Measurements from ENCODE around the gene PLXNA3.

The PLXNA3 gene

DNA sequence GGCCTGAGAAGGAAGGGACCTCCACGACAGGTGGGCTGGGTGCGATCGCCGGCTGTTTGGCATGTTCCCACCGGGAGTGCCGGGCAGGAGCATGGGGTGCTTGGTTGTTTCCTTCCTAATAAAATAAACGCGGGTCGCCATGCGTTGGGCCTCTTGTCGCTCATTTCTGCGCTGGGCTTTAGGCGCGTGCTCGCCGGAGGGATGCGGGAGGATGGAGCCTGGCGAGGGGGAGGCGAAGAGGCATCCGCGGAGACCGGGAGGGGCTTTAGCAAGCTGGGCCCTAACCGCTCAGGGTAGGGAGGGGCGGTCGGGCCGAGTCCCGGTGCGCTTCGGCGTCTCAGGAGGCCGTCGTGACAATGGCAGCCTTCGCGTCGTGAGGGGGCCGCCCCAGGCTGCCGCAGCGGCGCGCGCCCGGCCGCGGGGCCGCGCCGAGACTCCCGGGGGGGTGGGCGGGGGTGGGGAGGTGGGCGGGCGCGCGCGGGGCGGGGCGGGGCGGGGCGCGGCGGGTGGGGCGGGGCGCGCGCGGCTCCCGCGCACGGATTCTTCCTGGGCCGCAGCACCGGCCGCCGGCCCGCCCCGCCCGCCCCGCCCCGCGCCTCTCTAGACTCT, 21.6 kb upstream of the PLXNA3 start:
- no peak for DNase-seq

DNA sequence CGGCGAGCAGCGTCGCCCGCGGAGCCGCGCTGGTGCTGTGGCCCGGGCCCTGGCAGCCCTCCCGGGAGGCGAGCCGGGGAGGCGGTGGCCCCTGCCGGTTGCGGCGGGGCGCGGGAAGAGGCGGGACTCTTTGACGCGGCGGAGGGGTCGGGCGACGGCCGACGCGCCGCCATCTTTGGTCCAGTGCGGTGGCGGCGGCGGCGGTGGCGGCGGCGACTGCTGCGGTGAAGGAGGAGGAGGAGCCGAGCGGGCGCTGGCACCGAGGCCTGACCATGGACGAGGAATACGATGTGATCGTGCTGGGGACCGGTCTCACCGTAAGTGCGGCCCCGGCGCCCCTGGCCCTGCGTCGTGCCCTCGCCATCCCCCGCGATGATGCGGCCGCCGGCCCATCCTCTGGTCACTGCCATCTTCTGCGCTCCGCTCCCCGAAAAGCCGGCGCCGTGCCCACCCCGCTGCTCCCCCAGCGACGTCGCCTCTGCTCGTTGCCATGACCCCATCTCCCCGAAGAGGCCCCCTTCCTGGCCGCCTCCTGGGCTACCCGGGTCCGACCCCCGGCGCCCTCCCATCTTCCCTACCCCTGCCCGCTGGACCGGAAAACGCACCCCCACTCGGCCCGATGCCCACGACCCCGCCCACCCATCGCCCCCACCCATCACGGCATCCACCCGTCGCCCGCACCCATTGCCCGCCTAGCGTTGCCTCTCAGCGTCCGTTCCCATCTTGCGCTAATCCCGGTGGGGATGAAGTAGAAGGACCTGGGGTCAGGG, 20.9 kb upstream of the PLXNA3 start, which contains the start of gene GDI1:
Gene GDI1 (plus strand): TSS at position 172 of the 770 bp plus-strand sequence. CDS start 101 bp downstream, at position 273.
- DNase-seq: peak; percentile 51

DNA sequence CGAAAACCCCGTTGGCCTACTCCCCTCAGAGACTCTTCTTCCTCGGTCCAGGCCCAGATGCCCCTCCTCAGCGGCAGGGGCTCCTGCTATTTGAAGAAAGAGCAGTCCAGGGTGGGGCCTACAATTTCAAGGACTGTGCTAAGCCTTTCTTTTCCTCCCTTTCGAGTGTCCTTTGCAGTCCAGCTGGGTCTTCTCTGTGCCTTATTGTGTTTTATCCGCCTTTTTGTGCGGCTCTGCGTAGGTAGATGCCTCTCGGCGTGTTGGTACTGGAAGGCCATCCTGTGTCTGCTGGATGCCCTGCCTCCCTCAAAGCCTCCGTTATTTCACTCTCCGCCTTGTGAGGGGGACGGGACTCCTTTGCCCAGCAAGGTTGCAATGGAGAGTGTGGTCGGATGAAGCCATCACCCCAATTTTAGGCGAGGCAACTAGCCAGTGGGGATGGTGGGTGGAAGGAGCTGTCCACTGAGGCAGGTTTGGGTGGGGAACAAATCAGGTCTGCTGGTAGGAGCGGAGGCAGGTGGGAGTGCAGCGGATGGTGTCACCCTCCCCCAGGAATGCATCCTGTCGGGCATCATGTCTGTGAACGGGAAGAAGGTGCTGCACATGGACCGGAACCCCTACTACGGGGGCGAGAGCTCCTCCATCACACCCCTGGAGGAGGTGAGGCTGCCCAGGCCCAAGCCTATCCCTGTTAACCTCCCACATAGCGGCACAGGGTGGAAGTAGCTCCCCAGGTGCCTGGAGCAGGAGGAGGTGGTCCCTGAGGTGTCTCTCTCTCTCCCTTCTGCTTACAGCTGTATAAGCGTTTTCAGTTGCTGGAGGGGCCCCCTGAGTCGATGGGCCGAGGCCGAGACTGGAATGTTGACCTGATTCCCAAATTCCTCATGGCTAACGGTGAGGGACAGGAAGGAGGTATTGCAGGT, 19.8 kb upstream of the PLXNA3 start:
- no peak for DNase-seq

DNA sequence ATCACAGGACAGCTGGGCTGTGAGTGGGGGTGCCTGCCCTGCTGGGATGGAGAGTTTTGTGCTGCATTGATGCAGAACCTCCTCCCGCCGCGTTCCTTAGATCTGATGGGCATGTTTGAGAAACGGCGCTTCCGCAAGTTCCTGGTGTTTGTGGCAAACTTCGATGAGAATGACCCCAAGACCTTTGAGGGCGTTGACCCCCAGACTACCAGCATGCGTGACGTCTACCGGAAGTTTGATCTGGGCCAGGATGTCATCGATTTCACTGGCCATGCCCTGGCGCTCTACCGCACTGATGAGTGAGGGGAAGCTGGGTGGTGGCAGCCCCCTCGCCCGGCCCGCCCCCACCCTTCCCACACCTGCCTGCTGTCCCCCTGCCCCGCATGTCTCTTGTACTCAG, 18.2 kb upstream of the PLXNA3 start:
- no peak for DNase-seq

DNA sequence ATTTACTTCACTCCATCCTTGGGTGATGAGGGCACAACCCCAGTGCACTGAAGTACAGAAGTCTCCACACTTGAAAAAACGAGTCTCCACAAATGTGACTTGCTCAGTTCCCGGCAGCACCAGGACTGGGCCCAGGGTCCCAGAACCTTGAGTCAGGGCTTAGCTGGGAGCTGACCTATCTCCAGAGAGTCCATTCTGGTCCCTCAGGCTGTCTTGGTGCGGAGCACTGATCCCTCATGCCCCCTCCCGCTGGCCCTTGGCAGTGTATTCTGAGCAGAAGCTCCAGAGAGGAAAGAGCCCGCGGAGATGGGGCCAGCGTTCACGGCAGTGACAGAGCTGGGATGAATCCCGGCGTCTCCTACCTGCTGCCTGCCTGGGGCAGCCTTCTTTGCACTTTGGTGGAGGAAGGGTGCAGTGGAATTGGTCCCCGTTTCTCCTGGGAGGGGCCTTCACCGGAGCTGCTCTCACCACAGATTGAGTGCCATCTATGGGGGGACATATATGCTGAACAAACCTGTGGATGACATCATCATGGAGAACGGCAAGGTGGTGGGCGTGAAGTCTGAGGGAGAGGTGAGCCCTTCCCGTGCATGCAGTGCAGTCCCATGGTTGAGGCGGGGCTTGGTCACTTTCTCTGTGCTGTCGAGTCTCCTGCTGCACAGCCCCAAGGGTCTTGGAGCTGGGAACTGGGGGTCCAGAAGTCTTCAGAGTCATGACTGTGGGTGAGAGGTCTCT, 17.3 kb upstream of the PLXNA3 start:
- no peak for DNase-seq

DNA sequence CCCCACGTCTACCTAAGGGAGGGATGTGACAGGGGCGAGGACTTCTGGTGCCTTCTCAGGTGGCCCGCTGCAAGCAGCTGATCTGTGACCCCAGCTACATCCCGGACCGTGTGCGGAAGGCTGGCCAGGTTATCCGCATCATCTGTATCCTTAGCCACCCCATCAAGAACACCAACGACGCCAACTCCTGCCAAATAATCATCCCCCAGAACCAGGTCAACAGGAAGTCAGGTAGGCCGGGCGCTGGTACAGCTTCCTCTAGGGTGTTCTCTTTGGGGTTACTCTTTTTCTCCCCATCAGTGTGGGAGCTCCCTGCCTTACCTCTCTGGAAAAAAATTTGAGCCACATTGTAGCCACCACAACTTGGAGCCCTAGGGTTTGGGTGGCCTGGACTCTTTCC, 16.5 kb upstream of the PLXNA3 start:
- no peak for DNase-seq

DNA sequence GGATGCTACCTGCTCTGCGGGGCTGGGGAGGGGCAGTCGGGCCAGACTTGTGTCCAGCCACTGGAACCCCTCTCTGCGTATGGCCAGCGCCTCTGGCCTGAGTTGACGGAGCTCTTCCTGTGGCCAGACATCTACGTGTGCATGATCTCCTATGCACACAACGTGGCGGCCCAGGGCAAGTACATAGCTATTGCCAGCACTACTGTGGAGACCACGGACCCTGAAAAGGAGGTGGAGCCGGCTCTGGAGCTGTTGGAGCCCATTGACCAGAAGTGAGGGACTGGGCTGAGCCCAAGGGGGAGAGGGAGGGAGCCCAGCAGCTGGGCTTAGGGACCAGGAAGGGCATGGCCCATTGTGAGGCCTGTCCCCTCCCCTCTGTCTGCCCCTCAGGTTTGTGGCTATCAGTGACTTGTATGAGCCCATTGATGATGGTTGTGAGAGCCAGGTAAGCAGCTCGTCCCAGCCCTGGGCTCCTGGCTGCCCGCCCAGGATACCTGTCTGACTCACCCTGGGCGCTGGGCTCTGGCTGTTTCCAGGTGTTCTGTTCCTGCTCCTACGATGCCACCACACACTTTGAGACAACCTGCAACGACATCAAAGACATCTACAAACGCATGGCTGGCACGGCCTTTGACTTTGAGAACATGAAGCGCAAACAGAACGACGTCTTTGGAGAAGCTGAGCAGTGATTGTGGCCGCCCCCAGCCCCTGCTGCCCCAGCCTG, 15.9 kb upstream of the PLXNA3 start:
- DNase-seq: no peak

DNA sequence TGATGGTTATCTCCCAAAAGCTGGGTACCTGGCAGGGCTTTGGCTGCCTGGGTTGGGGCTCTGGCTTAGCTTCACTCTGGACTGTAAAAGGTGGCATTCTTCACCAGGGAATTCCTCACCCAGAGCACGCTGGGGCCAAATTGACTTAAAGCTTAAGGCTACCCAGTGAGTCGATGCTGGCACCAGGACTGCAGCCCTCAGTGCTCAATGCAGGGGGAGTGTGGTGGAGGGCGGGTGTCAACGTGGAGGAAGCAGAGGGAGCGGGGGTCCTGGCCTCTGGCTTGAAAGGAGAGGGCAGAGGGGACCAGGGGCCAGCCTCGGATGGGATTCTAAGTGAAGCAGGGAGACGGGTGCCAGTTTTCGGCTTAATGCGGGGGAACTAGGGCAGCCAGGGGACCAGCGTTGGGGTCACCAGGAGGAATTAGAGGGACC, 14.6 kb upstream of the PLXNA3 start:
- peak; percentile 27 for DNase-seq

DNA sequence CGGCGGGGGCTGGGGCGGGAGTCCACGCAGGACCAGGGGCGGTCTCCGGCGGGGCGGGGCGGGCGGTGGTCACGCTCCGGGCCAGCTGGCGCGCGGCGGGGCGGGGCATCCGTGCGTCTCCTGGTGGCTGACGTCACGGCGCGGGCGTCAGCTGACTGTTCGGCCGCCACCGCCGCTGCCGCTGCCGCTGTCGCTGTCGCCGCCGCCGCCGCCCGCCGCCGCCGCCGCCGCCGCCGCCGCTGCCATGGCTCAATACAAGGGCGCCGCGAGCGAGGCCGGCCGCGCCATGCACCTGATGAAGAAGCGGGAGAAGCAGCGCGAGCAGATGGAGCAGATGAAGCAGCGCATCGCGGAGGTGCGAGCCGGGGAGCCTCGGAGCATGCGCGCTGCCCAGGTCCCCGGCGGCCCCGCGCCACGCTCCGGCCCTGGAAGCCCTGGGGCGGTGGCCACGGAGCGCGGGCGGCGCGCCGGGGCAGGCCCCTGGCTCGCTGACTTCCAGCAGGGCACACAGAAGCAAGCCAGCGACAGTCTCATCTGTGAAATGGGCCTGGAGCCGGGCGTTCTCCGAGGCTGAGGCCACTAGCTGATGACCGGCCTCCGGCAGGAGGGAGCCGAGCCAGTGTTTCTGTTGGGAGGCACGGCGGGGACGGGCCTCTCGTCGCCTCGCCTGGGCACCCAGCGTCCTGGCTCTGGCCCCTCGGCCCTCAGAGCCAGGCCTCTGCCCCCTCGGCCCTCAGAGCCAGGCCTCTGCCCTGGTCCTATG, 13.9 kb upstream of the PLXNA3 start, which contains the start of gene FAM50A:
Gene FAM50A (plus strand): TSS at position 150 of the 763 bp plus-strand sequence. CDS start 95 bp downstream, at position 245.
- peak; percentile 74 for DNase-seq

DNA sequence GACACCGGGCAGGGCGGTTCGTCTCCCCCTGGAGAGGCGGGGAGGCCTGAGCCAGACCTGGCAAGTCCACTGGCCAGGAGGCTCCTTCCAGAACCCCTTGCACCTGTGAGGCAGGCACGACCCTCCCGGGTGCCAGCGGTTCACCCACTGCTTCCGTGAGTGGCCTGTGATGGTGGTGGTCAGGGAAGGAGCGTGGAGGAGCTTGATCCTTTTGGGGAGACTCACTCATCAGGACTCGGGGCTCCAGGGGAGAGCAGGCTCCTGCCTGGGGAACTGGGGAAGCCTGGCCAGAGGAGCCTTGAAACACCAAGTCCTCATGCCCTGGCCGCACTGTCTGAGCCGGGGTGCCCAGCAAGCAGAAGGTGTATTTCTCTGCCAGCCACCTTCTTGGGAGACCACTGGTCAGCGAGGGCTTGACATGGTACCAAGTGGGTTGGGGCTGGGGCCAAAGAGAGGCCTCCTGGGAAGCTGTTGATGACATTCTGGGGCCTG, 13.3 kb upstream of the PLXNA3 start:
- DNase-seq: no peak

DNA sequence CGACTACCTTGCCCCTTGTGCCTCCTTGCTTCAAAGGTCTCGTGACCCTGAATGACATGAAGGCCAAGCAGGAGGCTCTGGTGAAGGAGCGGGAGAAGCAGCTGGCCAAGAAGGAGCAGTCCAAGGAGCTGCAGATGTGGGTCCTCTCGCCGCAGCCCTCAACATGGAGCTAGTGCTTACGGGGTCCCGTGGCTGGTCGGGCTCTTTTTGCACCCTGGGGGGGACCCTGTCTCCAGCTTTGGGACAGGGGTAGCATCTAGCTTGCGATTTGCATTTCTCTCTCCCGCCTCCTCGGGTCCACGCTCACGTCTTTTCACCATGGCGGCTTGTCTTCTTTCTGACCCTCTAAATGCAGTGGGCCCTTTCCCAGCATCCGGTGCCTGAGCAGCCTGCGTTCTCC, 12.3 kb upstream of the PLXNA3 start:
- no peak for DNase-seq

DNA sequence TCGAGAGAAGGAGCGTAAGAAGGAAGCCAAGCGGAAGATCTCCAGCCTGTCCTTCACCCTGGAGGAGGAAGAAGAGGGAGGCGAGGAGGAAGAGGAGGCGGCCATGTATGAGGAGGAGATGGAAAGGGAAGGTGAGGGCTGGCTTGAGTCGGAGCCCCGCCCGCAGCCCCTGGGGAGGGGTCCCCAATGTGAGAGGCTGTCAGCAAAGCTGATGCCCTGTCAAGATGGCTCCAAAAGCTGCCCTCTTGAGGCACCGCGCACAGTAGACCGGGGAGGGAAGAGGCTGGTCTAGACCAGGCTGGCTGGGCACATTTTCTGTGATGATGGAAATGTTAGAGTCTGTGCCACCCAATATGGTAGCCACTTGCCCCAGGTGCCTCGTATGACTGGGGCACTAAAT, 11.7 kb upstream of the PLXNA3 start:
- no peak for DNase-seq

DNA sequence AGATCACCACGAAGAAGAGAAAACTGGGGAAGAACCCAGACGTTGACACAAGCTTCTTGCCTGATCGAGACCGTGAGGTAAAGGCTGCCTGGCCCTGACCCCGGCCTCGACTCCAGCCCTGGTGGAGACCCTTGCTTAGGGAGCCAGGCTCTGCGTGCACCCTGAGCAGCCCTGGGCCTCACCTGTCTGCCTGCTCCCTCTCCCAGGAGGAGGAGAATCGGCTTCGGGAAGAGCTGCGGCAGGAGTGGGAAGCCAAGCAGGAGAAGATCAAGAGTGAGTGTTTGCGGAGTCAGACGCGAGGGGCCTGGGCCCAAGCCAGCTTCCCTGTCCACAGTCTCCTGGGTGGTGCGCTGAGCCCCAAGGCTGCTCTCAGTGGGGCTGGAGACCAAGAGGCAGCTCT, 9.6 kb upstream of the PLXNA3 start:
- DNase-seq: no peak

DNA sequence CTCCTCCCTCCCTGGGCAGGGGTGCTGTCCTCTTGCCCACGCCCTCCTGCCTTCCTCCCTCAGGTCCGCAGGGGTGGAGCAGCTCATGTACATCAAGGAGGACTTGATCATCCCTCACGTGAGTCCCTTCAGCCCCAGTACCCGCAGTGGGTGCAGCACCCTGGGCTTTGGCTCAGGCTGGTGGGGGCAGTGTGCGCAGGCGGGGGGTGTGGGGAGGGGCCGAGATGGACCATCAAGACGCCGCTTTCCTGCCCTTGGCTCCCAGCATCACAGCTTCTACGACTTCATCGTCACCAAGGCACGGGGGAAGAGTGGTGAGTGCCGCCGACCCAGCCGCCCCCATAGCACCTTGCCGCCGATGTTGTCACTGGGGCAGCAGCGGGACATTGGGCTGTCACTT, 8.5 kb upstream of the PLXNA3 start:
- DNase-seq: no peak

DNA sequence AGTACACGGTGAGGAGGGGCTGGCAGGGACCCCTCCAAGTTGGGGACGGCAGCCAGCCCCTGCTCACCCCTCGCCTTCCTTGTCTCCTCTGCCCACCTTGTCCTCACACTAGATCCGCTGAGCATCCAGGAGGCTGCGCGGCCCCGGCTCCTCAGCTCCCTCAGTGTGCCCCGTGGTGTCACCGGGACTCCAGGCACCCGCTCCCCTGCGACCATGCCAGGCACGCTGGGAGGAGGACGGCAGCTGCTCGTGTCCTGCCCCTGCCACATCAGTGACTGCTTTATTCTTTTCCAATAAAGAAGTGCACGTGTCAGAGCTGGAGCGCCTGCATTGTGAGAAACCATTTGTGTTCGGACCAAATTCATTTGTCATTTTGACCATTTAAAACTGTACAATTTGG, 7.8 kb upstream of the PLXNA3 start:
- DNase-seq: no peak

DNA sequence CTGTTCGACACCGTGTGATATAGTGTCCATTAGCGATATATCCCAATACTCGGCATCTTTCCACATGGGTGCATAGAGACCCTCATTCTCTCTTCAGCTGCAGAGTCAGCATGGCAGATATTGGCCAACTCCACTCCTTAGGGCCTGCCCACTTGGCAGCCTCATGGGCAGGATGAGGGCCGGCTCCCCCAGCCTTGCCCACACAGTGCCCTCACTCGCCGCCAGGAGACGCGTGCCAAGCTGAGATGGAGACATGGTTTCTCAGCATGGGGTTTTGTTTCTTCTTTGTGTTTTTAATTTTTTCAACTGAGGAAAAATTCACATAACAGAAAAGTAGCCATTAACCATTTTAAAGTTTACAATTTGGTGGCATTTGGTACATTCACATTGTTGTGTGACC, 5.3 kb upstream of the PLXNA3 start:
- DNase-seq: no peak

DNA sequence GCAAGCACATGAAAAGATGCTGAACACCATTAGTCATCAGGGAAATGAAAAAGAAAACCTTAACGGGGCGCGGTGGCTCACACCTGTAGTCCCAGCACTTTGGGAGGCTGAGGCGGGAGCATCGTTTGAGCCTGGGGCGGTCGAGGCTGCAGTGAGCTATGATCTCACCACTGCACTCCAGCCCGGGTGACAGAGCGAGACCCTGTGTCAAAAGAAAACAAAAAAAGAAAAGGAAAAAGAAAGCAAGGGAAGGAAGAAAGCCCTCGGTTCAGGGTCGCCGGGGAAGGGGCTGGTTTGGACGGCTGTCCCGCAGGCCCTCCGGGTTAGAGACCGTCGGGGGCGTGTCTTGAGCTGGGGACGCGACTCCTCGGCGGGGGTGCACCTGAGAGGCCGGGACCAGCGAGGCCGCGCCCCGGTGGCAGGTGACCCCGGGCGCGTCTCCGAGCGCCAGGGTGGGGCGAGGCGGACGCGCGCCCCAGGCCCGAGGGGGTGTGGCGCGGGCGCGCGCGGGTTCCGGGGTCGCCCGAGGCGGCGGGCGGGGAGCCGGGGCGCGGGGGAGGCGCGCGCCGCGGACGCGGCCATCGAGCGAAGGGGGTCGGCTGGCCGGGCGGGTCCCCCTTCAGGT, 478 bp upstream of the PLXNA3 start:
- DNase-seq: peak; percentile 17

DNA sequence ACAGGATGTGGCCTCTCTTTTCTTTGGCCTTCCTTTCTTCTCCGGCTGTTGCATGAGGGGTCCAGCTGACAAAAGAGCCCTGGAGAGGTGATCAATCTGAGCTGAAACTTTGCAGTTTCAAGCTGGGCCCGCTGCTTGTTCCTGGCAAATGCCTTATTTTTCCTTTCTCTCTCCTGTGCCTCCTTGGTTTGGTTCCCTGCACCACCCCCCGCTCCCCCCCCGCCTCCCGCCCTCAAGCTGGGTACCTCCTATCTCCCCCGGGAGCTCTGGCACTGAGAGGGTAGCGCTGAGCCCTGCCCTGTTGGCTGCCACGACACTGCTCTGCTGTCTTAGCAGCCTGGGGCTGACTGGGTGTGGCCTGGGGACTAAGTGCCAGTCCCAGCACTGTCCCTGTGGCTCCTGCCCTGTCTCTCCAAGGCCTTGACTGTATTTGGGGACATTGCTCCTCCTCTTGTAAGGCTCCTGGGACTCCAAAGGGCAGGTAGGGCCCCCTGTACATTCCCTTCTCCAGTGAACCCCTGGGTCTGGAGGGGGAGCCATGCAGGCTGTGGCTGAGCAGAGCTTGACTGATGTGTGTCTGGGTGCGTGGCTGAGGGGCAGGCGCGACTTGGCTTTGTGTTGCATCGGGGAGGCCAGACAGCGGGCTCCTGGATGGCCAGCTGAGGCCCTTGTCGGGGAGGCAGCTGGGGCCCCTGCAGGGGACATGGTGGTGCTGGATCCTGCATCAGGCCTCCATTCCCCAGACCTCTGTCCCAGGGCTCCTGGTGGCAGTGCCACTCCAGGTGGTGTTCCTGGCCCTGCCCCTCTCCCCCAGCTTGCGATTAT, 1.1 kb downstream of the PLXNA3 start:
- peak; percentile 12 for DNase-seq

DNA sequence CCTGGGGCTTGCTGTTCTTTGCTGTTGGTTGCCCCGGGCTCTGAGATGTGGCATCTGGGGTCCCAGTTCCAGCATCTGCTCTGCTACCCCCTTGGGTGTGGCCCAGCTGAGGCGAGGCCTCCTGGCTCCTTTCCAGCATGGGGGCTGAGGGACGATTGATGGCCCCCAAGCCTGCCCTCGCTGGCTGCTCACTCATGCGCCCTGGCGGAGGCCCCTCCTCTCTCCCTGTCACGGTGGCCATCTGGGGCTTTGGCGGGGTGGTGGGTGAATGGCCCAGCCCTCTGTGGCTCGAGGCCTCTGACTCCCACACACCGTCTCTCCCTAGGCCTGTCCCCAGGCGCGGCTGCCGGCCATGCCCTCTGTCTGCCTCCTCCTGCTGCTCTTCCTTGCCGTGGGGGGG, 1.8 kb downstream of the PLXNA3 start:
- DNase-seq: peak; percentile 47

DNA sequence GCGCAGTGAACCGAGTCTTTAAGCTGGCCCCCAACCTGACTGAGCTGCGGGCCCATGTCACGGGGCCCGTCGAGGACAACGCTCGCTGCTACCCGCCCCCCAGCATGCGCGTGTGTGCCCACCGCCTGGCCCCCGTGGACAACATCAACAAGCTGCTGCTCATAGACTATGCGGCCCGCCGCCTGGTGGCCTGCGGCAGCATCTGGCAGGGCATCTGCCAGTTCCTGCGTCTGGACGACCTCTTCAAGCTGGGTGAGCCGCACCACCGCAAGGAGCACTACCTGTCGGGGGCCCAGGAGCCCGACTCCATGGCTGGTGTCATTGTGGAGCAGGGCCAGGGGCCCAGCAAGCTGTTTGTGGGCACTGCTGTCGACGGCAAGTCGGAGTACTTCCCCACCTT, 2.2 kb downstream of the PLXNA3 start:
- DNase-seq: no peak

All from OCI-M1 (cell line).